SK-N-SH (cell line): ENCODE results near the gene DUSP5. TPM values are rescaled to one million over a fixed set of nuclear protein-coding genes. Genes with fewer than 3 reads are reported as not detected.

Source experiments
- CTCF ChIA-PET: fragments of 300-600, 350-600 bp; formaldehyde crosslinking; extraction: SDS; loops from one replicate; lab custom pipeline; 2021; lab: Yijun Ruan, JAX
- POLR2A ChIA-PET: fragments of 350-600 bp; sonication (Branson Sonifier 250); formaldehyde crosslinking; extraction: SDS; loops from one replicate; lab custom pipeline; 2020; ENCODE audit warnings: antibody characterized with exemption, inconsistent platforms; lab: Yijun Ruan, JAX
- DNase-seq: peaks from one replicate; pipeline ENCODE4 v3.0.0; 2012
- H2AFZ ChIP-seq: fragments of 200-600 bp; sonication (generic); 2 replicates; pipeline ENCODE4 v1.8.1; 2016; ENCODE audit warnings: antibody characterized with exemption, mild to moderate bottlenecking, low read depth
- H3F3A ChIP-seq: fragments of 200-600 bp; sonication (generic); replicated peaks from 2 replicates; pipeline ENCODE3; 2016; ENCODE audit warnings: antibody characterized with exemption, mild to moderate bottlenecking; ENCODE audit not compliant: insufficient read depth
- H3K27ac ChIP-seq, 2 experiments: fragments of 200-500 bp in 1 of 2; fragments of 200-600 bp in 1 of 2; sonication (Bioruptor generic) in 1 of 2; sonication (generic), shearing (Covaris generic) in 1 of 2; 2 replicates each; pipeline versions ENCODE4 v1.5.1 to v1.6.1; 2014 to 2016; ENCODE audit warnings: low read depth in 2 of 2, inconsistent platforms in 1 of 2, low read length in 1 of 2, mild to moderate bottlenecking in 1 of 2, mixed read lengths in 1 of 2
- H3K27me3 ChIP-seq: fragments of 200-600 bp; sonication (generic), shearing (Covaris generic); 2 replicates; pipeline ENCODE4 v1.6.1; 2016; ENCODE audit warnings: mixed run types; ENCODE audit not compliant: insufficient read depth
- H3K36me3 ChIP-seq, 2 experiments: fragments of 200-500 bp in 1 of 2; fragments of 200-600 bp in 1 of 2; sonication (Bioruptor generic) in 1 of 2; sonication (generic) in 1 of 2; replicated peaks in 1 of 2; 2 replicates each; pipeline versions ENCODE3 to v1.5.1; 2014 to 2016; ENCODE audit warnings: low read length in 1 of 2, mild to moderate bottlenecking in 1 of 2; ENCODE audit not compliant: insufficient read depth in 2 of 2, control insufficient read depth in 1 of 2
- H3K4me1 ChIP-seq, 2 experiments: fragments of 200-500 bp in 1 of 2; fragments of 200-600 bp in 1 of 2; sonication (Bioruptor generic) in 1 of 2; sonication (generic), shearing (Covaris generic) in 1 of 2; 2 replicates each; pipeline versions ENCODE4 v1.5.1 to v1.6.1; 2014 to 2016; ENCODE audit warnings: low read depth in 1 of 2, low read length in 1 of 2, mixed run types in 1 of 2; ENCODE audit not compliant: insufficient read depth in 2 of 2, control insufficient read depth in 1 of 2
- H3K4me2 ChIP-seq: fragments of 200-600 bp; sonication (generic), shearing (Covaris generic); 2 replicates; pipeline ENCODE4 v1.6.1; 2017; ENCODE audit warnings: mixed run types
- H3K4me3 ChIP-seq, 2 experiments: fragments of 200-500 bp in 1 of 2; fragments of 200-600 bp in 1 of 2; sonication (Bioruptor generic) in 1 of 2; sonication (generic), shearing (Covaris generic) in 1 of 2; 2 replicates each; pipeline versions ENCODE4 v1.5.1 to v1.8.1; 2014 to 2016; ENCODE audit warnings: low read depth in 2 of 2, inconsistent platforms in 1 of 2, low read length in 1 of 2, mild to moderate bottlenecking in 1 of 2, mixed read lengths in 1 of 2, moderate library complexity in 1 of 2
- H3K79me2 ChIP-seq: fragments of 200-600 bp; sonication (generic); 2 replicates; pipeline ENCODE4 v1.8.1; 2017; ENCODE audit warnings: mild to moderate bottlenecking; ENCODE audit not compliant: insufficient read depth
- H3K9ac ChIP-seq: fragments of 200-600 bp; sonication (generic); 2 replicates; pipeline ENCODE4 v1.6.1; 2017; ENCODE audit warnings: mixed run types
- H3K9me2 ChIP-seq: fragments of 200-600 bp; sonication (generic); 2 replicates; pipeline ENCODE4 v1.6.1; 2017; ENCODE audit warnings: mixed run types
- H3K9me3 ChIP-seq: fragments of 200-600 bp; sonication (generic); 2 replicates; pipeline ENCODE4 v1.6.1; 2017; ENCODE audit warnings: mixed run types, mild to moderate bottlenecking, moderate library complexity
- H4K20me1 ChIP-seq: fragments of 200-600 bp; sonication (generic); 2 replicates; pipeline ENCODE4 v1.6.1; 2017; ENCODE audit warnings: mild to moderate bottlenecking, mixed run types; ENCODE audit not compliant: insufficient read depth
- CHD2 ChIP-seq: fragments of 150-350 bp; IDR thresholded peaks from 2 replicates; pipeline ENCODE4 v1.6.1; 2018; ENCODE audit warnings: low read length; ENCODE audit not compliant: partially characterized antibody
- ELF1 ChIP-seq: IDR thresholded peaks from 2 replicates; pipeline ENCODE4 v1.4.0; 2012
- EZH2phosphoT487 ChIP-seq: fragments of 200-600 bp; sonication (generic); IDR thresholded peaks from 2 replicates; pipeline ENCODE4 v1.6.1; 2017; ENCODE audit warnings: low read depth, mixed run types, mild to moderate bottlenecking, antibody characterized with exemption, moderate library complexity, borderline replicate concordance
- FOSL2 ChIP-seq: IDR thresholded peaks from 2 replicates; pipeline ENCODE4 v1.4.0; 2012; ENCODE audit warnings: low read depth, mild to moderate bottlenecking, moderate library complexity, borderline replicate concordance
- FOXJ3 ChIP-seq: sonication (generic); formaldehyde crosslinking; IDR thresholded peaks from 2 replicates; pipeline ENCODE4 v1.5.1; 2020; ENCODE audit warnings: mild to moderate bottlenecking, missing genetic modification reagents
- FOXM1 ChIP-seq: IDR thresholded peaks from 2 replicates; pipeline ENCODE4 v1.4.0; 2012; ENCODE audit warnings: low read depth, mild to moderate bottlenecking
- GATA2 ChIP-seq: sonication (generic); formaldehyde crosslinking; IDR thresholded peaks from 2 replicates; pipeline ENCODE4 v1.5.0; 2020; ENCODE audit warnings: mild to moderate bottlenecking, missing genetic modification reagents
- MXI1 ChIP-seq: IDR thresholded peaks from 2 replicates; pipeline ENCODE4 v1.6.1; 2012; ENCODE audit warnings: mild to moderate bottlenecking, low read depth, low read length, improper control_type of control experiment
- NFIC ChIP-seq: IDR thresholded peaks from 2 replicates; pipeline ENCODE4 v1.4.0; 2012; ENCODE audit warnings: borderline replicate concordance
- POLR2AphosphoS5 ChIP-seq: IDR thresholded peaks from 2 replicates; pipeline ENCODE4 v1.6.1; 2012; ENCODE audit warnings: low read depth, low read length
- RAD21 ChIP-seq: IDR thresholded peaks from 2 replicates; pipeline ENCODE4 v1.6.1; 2012; ENCODE audit warnings: mild to moderate bottlenecking, low read length
- RCOR1 ChIP-seq: fragments of 150-350 bp; IDR thresholded peaks from 2 replicates; pipeline ENCODE4 v1.6.1; 2017; ENCODE audit warnings: antibody characterized with exemption, low read length
- RFX5 ChIP-seq: IDR thresholded peaks from 2 replicates; pipeline ENCODE4 v1.6.1; 2012; ENCODE audit warnings: mild to moderate bottlenecking, improper control_type of control experiment, low read length
- RXRA ChIP-seq: IDR thresholded peaks from 2 replicates; pipeline ENCODE4 v1.4.0; 2012; ENCODE audit warnings: low read depth, mild to moderate bottlenecking, borderline replicate concordance
- SIN3A ChIP-seq: IDR thresholded peaks from 2 replicates; pipeline ENCODE4 v1.6.1; 2012; ENCODE audit warnings: low read depth, mild to moderate bottlenecking, low read length, moderate library complexity, borderline replicate concordance
- SMC3 ChIP-seq: IDR thresholded peaks from 2 replicates; pipeline ENCODE4 v1.6.1; 2012; ENCODE audit warnings: low read depth, low read length, improper control_type of control experiment
- TCF12 ChIP-seq: IDR thresholded peaks from 2 replicates; pipeline ENCODE4 v1.4.0; 2012
- TEAD4 ChIP-seq: IDR thresholded peaks from 2 replicates; pipeline ENCODE4 v1.4.0; 2012; ENCODE audit warnings: mild to moderate bottlenecking, borderline replicate concordance; ENCODE audit not compliant: insufficient read depth
- YY1 ChIP-seq: IDR thresholded peaks from 2 replicates; pipeline ENCODE4 v1.4.0; 2012; ENCODE audit warnings: low read depth, mild to moderate bottlenecking
- WGBS: methylation state at CpG from one replicate; pipeline ENCODE4 v1.1.6; 2017; ENCODE audit warnings: low lambda C conversion rate; 5-methylcytosine and 5-hydroxymethylcytosine counted together
- polyA plus RNA-seq, 3 experiments: library from polyadenylated mRNA; depleted of rRNA; stranded (reverse); fragments of >200 nt; gene quantifications; 2 replicates each; pipeline ENCODE4 v1.2.3, GENCODE V29; 2012
- TF ChIP-seq, protein P1 (sequence below): IDR thresholded peaks from 2 replicates; pipeline ENCODE4; 2012
- TF ChIP-seq, protein P2 (sequence below): fragments of 150-350 bp; IDR thresholded peaks from 2 replicates; pipeline ENCODE4 v1.6.1; 2016; ENCODE audit warnings: mild to moderate bottlenecking, low read depth, low read length
- TF ChIP-seq, protein P3 (sequence below): IDR thresholded peaks from 2 replicates; pipeline ENCODE4 v1.4.0; 2012; ENCODE audit warnings: low read depth, borderline replicate concordance
- TF ChIP-seq, protein P4 (sequence below): IDR thresholded peaks from 2 replicates; pipeline ENCODE4 v1.4.0; 2012; ENCODE audit warnings: low read depth, borderline replicate concordance
- TF ChIP-seq, protein P5 (sequence below): IDR thresholded peaks from 2 replicates; pipeline ENCODE4 v1.4.0; 2012; ENCODE audit warnings: low read depth
- TF ChIP-seq, protein P6 (sequence below): fragments of 150-350 bp; IDR thresholded peaks from 2 replicates; pipeline ENCODE4 v1.6.1; 2017; ENCODE audit warnings: antibody characterized with exemption, low read length, low read depth, borderline replicate concordance

The DUSP5 gene, protein sequence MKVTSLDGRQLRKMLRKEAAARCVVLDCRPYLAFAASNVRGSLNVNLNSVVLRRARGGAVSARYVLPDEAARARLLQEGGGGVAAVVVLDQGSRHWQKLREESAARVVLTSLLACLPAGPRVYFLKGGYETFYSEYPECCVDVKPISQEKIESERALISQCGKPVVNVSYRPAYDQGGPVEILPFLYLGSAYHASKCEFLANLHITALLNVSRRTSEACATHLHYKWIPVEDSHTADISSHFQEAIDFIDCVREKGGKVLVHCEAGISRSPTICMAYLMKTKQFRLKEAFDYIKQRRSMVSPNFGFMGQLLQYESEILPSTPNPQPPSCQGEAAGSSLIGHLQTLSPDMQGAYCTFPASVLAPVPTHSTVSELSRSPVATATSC
- polyA plus RNA-seq (2012; rRNA removed) = 38.2 and 52.0 TPM in 2 replicates
- polyA plus RNA-seq (2012; cell fraction: cytosol; rRNA removed) = 32.6 and 37.1 TPM in 2 replicates
- polyA plus RNA-seq (2012; cell fraction: nucleus; rRNA removed) = 60.7 and 85.8 TPM in 2 replicates

DNA sequence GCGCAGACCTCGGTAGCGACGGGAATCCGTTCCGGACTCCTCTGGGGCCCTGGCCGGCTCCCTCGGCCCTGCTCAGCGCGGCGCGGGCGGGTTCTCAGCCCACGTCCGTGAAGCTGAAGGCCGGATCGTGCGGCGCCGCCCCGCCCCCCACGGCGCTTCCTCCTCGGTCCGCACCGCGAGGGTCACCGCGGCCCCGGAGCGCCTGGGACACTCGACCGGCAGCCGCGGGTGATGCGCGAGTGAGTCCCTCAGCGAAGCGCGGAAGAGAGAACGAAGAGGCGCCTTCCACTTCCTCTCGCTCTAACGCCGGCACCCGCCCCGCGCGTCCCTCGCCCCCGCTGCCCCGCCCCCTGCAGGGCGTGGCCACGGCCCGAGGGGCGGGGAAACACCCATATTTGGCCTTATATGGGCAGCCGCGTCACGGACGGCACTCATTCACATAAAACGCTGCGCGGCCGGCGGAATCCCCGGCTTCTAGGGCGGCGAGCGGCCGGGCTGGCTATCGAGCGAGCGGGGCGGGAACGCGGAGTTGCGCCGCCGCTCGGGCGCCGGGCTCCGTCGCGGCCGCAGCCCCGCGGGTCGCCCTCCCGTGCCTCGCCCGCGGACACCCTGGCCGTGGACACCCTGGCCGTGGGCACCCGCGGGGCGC, at the start of gene DUSP5:
TSS of gene DUSP5 (plus strand) at position 470 of the 649 bp plus-strand sequence. CDS start 215 bp downstream, outside the sequence.
- POLR2A ChIA-PET = interaction anchor here (0.7 to 1.3 kb wide), 2 partner anchors 22 to 34 kb away, joined by 3 read pairs; no protein-coding TSS in a partner anchor
- peak within 1 kb of the TSS; percentile 92 to 93 for H3K27ac ChIP-seq
- peaks cover 20% of the 10 kb centered on the region for H4K20me1 ChIP-seq
- peak; percentile 98 for DNase-seq
- H3K36me3 ChIP-seq = no peaks in the 10 kb centered on the region
- no peaks in the 10 kb centered on the region for H3K9me3 ChIP-seq
- H2AFZ ChIP-seq = no peak within 1 kb of the TSS
- peak within 1 kb of the TSS; percentile 94 for H3K4me2 ChIP-seq
- H3K27me3 ChIP-seq = no peaks in the 10 kb centered on the region
- H3K4me3 ChIP-seq = peak within 1 kb of the TSS; percentile 79 to 84
- H3K9ac ChIP-seq = peak within 1 kb of the TSS; percentile 96
- H3F3A ChIP-seq = peaks cover 41% of the 10 kb centered on the region
- H3K4me1 ChIP-seq = peaks cover 34 to 50% of the 10 kb centered on the region in 2 experiments
- CTCF ChIA-PET = interaction anchor here (1.0 to 2.4 kb wide), 6 partner anchors 15 to 191 kb away, joined by 3 to 12 read pairs (median 4); no protein-coding TSS in a partner anchor
- peaks cover 65% of the 10 kb centered on the region for H3K79me2 ChIP-seq
- WGBS = 4% methylated on average over 10 of the region's 98 CpGs
- no peaks in the 10 kb centered on the region for H3K9me2 ChIP-seq
- TF ChIP-seq SIN3A (peak; percentile 82), YY1 (no peak), TEAD4 (no peak), RAD21 (no peak), EZH2phosphoT487 (no peak), TCF12 (peak; percentile 19; the same call in 1 of the 2 replicates), FOSL2 (no peak), MXI1 (peak; percentile 34; the same call in 1 of the 2 replicates), POLR2AphosphoS5 (peak; percentile 87), FOXJ3 (CRISPR knock-in tag) (no peak), CHD2 (peak; percentile 19), GATA2 (CRISPR knock-in tag) (0 out of 2 replicates have a peak, but pooled peaks have one; percentile 9), RFX5 (no peak), RXRA (no peak), NFIC (no peak; the same call in 1 of the 2 replicates), FOXM1 (no peak), ELF1 (no peak), SMC3 (no peak), RCOR1 (peak; percentile 40; the same call in 1 of the 2 replicates)
- TF ChIP-seq, protein P1, sequence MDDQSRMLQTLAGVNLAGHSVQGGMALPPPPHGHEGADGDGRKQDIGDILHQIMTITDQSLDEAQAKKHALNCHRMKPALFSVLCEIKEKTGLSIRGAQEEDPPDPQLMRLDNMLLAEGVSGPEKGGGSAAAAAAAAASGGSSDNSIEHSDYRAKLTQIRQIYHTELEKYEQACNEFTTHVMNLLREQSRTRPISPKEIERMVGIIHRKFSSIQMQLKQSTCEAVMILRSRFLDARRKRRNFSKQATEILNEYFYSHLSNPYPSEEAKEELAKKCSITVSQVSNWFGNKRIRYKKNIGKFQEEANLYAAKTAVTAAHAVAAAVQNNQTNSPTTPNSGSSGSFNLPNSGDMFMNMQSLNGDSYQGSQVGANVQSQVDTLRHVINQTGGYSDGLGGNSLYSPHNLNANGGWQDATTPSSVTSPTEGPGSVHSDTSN = peak; percentile 58
- TF ChIP-seq, protein P2, sequence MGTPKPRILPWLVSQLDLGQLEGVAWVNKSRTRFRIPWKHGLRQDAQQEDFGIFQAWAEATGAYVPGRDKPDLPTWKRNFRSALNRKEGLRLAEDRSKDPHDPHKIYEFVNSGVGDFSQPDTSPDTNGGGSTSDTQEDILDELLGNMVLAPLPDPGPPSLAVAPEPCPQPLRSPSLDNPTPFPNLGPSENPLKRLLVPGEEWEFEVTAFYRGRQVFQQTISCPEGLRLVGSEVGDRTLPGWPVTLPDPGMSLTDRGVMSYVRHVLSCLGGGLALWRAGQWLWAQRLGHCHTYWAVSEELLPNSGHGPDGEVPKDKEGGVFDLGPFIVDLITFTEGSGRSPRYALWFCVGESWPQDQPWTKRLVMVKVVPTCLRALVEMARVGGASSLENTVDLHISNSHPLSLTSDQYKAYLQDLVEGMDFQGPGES = no peak
- TF ChIP-seq, protein P3, sequence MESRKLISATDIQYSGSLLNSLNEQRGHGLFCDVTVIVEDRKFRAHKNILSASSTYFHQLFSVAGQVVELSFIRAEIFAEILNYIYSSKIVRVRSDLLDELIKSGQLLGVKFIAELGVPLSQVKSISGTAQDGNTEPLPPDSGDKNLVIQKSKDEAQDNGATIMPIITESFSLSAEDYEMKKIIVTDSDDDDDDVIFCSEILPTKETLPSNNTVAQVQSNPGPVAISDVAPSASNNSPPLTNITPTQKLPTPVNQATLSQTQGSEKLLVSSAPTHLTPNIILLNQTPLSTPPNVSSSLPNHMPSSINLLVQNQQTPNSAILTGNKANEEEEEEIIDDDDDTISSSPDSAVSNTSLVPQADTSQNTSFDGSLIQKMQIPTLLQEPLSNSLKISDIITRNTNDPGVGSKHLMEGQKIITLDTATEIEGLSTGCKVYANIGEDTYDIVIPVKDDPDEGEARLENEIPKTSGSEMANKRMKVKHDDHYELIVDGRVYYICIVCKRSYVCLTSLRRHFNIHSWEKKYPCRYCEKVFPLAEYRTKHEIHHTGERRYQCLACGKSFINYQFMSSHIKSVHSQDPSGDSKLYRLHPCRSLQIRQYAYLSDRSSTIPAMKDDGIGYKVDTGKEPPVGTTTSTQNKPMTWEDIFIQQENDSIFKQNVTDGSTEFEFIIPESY = no peak
- TF ChIP-seq, protein P4, sequence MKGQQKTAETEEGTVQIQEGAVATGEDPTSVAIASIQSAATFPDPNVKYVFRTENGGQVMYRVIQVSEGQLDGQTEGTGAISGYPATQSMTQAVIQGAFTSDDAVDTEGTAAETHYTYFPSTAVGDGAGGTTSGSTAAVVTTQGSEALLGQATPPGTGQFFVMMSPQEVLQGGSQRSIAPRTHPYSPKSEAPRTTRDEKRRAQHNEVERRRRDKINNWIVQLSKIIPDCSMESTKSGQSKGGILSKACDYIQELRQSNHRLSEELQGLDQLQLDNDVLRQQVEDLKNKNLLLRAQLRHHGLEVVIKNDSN = no peak; the same call in 1 of the 2 replicates
- TF ChIP-seq, protein P5, sequence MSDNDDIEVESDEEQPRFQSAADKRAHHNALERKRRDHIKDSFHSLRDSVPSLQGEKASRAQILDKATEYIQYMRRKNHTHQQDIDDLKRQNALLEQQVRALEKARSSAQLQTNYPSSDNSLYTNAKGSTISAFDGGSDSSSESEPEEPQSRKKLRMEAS = peak; percentile 18; the same call in 1 of the 2 replicates
- TF ChIP-seq, protein P6, sequence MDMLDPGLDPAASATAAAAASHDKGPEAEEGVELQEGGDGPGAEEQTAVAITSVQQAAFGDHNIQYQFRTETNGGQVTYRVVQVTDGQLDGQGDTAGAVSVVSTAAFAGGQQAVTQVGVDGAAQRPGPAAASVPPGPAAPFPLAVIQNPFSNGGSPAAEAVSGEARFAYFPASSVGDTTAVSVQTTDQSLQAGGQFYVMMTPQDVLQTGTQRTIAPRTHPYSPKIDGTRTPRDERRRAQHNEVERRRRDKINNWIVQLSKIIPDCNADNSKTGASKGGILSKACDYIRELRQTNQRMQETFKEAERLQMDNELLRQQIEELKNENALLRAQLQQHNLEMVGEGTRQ = no peak
